DND-41 (cell line): ENCODE measurements around the gene TAF8.
A peak's percentile ranks its signal among the peaks of the same experiment; 100 is the strongest.

Experiments
- ATAC-seq: fragments of 200-7000 bp; cut with Tn5 transposase; 3 replicates; pipeline ENCODE4 v1.9.1; 2021; ENCODE audit warnings: low read depth; ENCODE audit not compliant: insufficient read depth
- DNase-seq: peaks from one replicate; pipeline ENCODE4 v3.0.0-alpha.2; 2020
- H2AFZ ChIP-seq: 2 replicates; pipeline ENCODE4 v1.6.0; 2012; ENCODE audit warnings: low read depth, low read length
- H3K27ac ChIP-seq: 2 replicates; pipeline ENCODE4 v1.5.1; 2012; ENCODE audit warnings: low read length, inconsistent platforms
- H3K27me3 ChIP-seq: fragments of 200-600 bp; sonication (generic); 2 replicates; pipeline ENCODE4 v1.6.0; 2012; ENCODE audit warnings: low read length, mild to moderate bottlenecking, inconsistent platforms; ENCODE audit not compliant: insufficient read depth, poor library complexity
- H3K36me3 ChIP-seq: 2 replicates; pipeline ENCODE4 v1.5.1; 2012; ENCODE audit warnings: low read length, inconsistent platforms; ENCODE audit not compliant: insufficient read depth
- H3K4me1 ChIP-seq: 2 replicates; pipeline ENCODE4 v1.5.1; 2012; ENCODE audit warnings: mild to moderate bottlenecking, low read length; ENCODE audit not compliant: insufficient read depth
- H3K4me2 ChIP-seq: 2 replicates; pipeline ENCODE4 v1.6.0; 2012; ENCODE audit warnings: mild to moderate bottlenecking, moderate library complexity, low read length, inconsistent platforms; ENCODE audit not compliant: insufficient read depth
- H3K4me3 ChIP-seq, 2 experiments: fragments of 200-600 bp in 1 of 2; shearing (Covaris generic) in 1 of 2; 2 replicates each; pipeline ENCODE4 v1.5.1; 2012 to 2016; ENCODE audit warnings: inconsistent platforms in 2 of 2, low read length in 2 of 2, mild to moderate bottlenecking in 2 of 2, low read depth in 1 of 2, moderate library complexity in 1 of 2
- H3K79me2 ChIP-seq: 2 replicates; pipeline ENCODE4 v1.6.0; 2012; ENCODE audit warnings: low read length, inconsistent platforms; ENCODE audit not compliant: insufficient read depth
- H3K9ac ChIP-seq: 2 replicates; pipeline ENCODE4 v1.6.0; 2012; ENCODE audit warnings: low read depth, mild to moderate bottlenecking, inconsistent platforms, low read length, moderate library complexity
- H3K9me3 ChIP-seq: 2 replicates; pipeline ENCODE4 v1.5.1; 2012; ENCODE audit warnings: low read length, moderate library complexity, mild to moderate bottlenecking, inconsistent platforms; ENCODE audit not compliant: insufficient read depth, severe bottlenecking
- H4K20me1 ChIP-seq: 2 replicates; pipeline ENCODE4 v1.6.0; 2012; ENCODE audit warnings: low read length; ENCODE audit not compliant: insufficient read depth
- CTCF ChIP-seq: IDR thresholded peaks from 2 replicates; pipeline ENCODE4 v1.5.1; 2012; ENCODE audit warnings: borderline replicate concordance, low read length, moderate library complexity, mild to moderate bottlenecking; ENCODE audit not compliant: poor library complexity, severe bottlenecking; ENCODE audit errors: extremely low read depth
- EZH2 ChIP-seq: IDR thresholded peaks from 3 replicates; pipeline ENCODE4 v1.6.1; 2012; ENCODE audit warnings: borderline replicate concordance, low read depth, mild to moderate bottlenecking, moderate library complexity, low read length, inconsistent platforms; ENCODE audit not compliant: severe bottlenecking

The TAF8 gene

DNA sequence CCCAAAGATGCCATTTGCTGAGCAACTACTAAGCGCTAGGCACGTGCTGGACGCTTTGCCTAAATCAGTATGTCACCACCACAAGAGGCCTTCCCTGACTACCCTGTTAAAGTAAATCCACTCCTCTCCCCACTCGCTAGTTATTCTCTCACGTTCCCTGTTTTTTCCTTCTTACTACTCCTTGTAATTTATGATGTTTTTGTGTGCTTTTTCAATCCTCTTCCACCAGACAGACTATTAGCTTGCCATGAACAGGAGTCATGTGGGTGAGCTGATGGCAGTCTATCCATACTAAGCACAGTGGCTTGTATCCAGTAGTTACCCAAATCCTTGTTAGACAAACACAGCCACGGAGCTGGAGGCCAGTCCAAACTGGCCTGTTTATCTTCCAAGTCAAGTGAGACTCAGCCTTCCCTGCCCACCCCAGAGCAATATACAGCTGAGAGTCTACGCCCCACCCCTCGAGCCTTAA lies 50.9 kb downstream of the TAF8 start:
- Histone ChIP-seq H3K4me2 (no peak overlapping the region), H3K9me3 (no peaks in the 10 kb centered on the region), H2AFZ (no peak overlapping the region), H4K20me1 (no peaks in the 10 kb centered on the region; the same call in 1 of the 2 replicates), H3K9ac (no peak overlapping the region), H3K27ac (no peak overlapping the region), H3K27me3 (no peaks in the 10 kb centered on the region), H3K79me2 (no peaks in the 10 kb centered on the region), H3K36me3 (no peaks in the 10 kb centered on the region), H3K4me3 (no peak overlapping the region), H3K4me1 (peaks cover 12% of the 10 kb centered on the region)
- DNase-seq: no peak
- TF ChIP-seq CTCF (no peak), EZH2 (no peak)
- ATAC-seq: no peak

- Histone ChIP-seq H3K9ac (no peak overlapping the region), H2AFZ (no peak overlapping the region)
Observed at GRCh38 chr6:42103216-42103615, 52.9 kb downstream of the TAF8 start.

DNA sequence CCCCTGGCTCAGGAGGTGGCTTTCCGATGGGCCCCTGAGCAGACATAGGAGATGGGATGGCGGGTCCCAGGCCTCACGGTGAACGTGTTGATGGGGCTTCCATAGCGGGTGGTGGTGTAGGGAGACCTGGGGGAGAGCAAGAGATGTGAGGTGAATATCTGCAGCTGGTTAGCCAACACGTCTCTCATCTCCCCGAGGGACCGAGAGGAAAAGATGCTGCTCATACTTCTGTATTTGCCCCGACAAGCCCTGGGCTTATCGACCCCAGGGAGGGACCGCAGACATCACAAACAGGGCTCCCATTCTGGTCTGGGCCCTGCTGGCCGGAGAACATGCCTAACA lies 53.4 kb downstream of the TAF8 start:
- DNase-seq (no peak), ATAC-seq (peak; percentile 13; the same call in 1 of the 3 replicates)
- Histone ChIP-seq H3K4me2 (peak overlapping the region; percentile 59; the same call in 1 of the 2 replicates), H3K27me3 (no peaks in the 10 kb centered on the region), H3K9ac (peak overlapping the region; percentile 54), H3K27ac (no peak overlapping the region), H4K20me1 (no peaks in the 10 kb centered on the region; the same call in 1 of the 2 replicates), H2AFZ (peak overlapping the region; percentile 76), H3K4me3 (peak overlapping the region in 1 of 2 experiments; percentile 49; a peak in 1 of 4 replicates), H3K36me3 (no peaks in the 10 kb centered on the region), H3K9me3 (no peaks in the 10 kb centered on the region), H3K79me2 (no peaks in the 10 kb centered on the region), H3K4me1 (peaks cover 12% of the 10 kb centered on the region)
- TF ChIP-seq EZH2 (no peak), CTCF (no peak)

More at GRCh38 chr6:42103216-42103615, 52.9 kb downstream of the TAF8 start:
- Histone ChIP-seq H3K36me3 (no peaks in the 10 kb centered on the region), H3K4me1 (peaks cover 12% of the 10 kb centered on the region), H3K79me2 (no peaks in the 10 kb centered on the region), H4K20me1 (no peaks in the 10 kb centered on the region; the same call in 1 of the 2 replicates), H3K27ac (no peak overlapping the region), H3K4me2 (no peak overlapping the region), H3K9me3 (no peaks in the 10 kb centered on the region), H3K27me3 (no peaks in the 10 kb centered on the region), H3K4me3 (no peak overlapping the region)
- TF ChIP-seq EZH2: no peak
- no peak for TF ChIP-seq CTCF
- no peak for DNase-seq
- ATAC-seq: no peak
